Stimulated activated CD4-positive, alpha-beta T cell treated with anti-CD3 and anti-CD28 coated beads, Interleukin-4, amount 100 ng/mL, for 1 hour (primary cell): Measurements from ENCODE around the gene ZNF512B.
A peak's percentile ranks its signal among the peaks of the same experiment; 100 is the strongest.
"Not testable (repeated sequence)": the region's sequence is repeated elsewhere in the genome, so short reads cannot be mapped to it uniquely, and the experiment has no call there.

Experiments used
- DNase-seq: peaks from one replicate; pipeline ENCODE4 v3.0.0-alpha.2; 2020

ZNF512B gene, protein sequence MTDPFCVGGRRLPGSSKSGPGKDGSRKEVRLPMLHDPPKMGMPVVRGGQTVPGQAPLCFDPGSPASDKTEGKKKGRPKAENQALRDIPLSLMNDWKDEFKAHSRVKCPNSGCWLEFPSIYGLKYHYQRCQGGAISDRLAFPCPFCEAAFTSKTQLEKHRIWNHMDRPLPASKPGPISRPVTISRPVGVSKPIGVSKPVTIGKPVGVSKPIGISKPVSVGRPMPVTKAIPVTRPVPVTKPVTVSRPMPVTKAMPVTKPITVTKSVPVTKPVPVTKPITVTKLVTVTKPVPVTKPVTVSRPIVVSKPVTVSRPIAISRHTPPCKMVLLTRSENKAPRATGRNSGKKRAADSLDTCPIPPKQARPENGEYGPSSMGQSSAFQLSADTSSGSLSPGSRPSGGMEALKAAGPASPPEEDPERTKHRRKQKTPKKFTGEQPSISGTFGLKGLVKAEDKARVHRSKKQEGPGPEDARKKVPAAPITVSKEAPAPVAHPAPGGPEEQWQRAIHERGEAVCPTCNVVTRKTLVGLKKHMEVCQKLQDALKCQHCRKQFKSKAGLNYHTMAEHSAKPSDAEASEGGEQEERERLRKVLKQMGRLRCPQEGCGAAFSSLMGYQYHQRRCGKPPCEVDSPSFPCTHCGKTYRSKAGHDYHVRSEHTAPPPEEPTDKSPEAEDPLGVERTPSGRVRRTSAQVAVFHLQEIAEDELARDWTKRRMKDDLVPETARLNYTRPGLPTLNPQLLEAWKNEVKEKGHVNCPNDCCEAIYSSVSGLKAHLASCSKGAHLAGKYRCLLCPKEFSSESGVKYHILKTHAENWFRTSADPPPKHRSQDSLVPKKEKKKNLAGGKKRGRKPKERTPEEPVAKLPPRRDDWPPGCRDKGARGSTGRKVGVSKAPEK

GRCh38 chr20:63969838-63970713, at the start of gene ZNF512B:
TSS of gene ZNF512B (minus strand) at chr20:63969930. CDS start at chr20:63967950, 1,980 bp downstream.
- DNase-seq, result peak; percentile 67

GRCh38 chr20:64015635-64016034, 45.9 kb upstream of the ZNF512B start:
- DNase-seq, result no peak

DNA sequence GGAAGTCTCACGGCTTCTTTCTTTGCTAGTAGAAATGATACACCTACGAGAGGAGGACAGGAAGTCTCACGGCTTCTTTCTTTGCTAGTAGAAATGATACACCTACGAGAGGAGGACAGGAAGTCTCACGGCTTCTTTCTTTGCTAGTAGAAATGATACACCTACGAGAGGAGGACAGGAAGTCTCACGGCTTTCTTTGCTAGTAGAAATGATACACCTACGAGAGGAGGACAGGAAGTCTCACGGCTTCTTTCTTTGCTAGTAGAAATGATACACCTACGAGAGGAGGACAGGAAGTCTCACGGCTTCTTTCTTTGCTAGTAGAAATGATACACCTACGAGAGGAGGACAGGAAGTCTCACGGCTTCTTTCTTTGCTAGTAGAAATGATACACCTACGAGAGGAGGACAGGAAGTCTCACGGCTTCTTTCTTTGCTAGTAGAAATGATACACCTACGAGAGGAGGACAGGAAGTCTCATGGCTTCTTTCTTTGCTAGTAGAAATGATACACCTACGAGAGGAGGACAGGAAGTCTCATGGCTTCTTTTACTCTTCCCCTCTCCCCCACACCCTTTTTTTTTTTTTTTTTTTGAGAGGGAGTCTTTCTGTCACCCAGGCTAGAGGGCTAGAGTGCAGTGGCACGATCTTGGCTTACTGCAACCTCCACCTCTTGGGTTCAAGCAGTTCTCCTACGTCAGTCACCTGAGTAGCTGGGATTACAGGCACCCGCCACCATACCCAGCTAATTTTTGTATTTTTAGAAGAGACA, 42.8 kb upstream of the ZNF512B start:
- not testable (repeated sequence) for DNase-seq

DNA sequence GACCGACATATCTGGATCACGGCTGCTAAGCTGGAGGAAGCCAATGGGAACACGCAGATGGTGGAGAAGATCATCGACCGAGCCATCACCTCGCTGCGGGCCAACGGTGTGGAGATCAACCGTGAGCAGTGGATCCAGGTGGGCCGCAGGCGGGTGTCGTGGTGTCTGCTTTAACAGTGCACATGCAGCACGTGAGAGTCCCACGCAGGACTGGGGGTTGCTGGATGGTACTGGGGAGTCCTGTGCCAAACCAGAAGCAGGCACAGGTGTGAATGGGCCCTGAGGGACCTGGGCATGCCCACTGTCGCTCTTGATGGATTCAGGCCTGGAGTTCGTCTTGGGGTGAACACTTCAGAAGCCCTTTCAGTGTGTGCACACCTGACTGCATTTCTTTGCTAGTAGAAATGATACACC, 41.6 kb upstream of the ZNF512B start:
- DNase-seq, result no peak

GRCh38 chr20:64010711-64011237, 41.0 kb upstream of the ZNF512B start:
- no peak for DNase-seq

- DNase-seq, result no peak
Observed at GRCh38 chr20:64009811-64010387, 40.2 kb upstream of the ZNF512B start.

DNA sequence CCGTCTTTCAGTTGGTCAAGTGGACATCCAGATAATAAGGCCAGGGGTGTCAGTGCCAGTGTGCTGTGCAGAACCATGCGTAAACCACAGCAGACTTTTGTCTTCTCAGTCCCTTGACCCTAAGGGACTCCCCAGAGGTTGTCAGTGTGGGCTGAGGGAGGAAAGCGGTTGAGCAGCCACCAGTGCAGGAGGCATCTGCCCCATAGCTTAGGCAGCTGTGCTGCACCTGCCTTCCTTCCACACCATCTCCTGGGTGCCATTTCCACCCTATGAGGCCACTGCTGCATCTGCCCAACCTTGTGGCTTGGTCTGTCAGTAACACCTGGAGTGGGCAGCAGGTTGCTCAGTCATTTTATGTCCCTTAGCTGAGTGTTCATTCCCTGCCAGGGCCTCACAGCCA, 37.2 kb upstream of the ZNF512B start:
- DNase-seq, result no peak

- DNase-seq, result no peak
Observed at GRCh38 chr20:64006490-64006889, 36.8 kb upstream of the ZNF512B start.

- DNase-seq, result no peak
Observed at GRCh38 chr20:64005394-64005793, 35.7 kb upstream of the ZNF512B start.

DNA sequence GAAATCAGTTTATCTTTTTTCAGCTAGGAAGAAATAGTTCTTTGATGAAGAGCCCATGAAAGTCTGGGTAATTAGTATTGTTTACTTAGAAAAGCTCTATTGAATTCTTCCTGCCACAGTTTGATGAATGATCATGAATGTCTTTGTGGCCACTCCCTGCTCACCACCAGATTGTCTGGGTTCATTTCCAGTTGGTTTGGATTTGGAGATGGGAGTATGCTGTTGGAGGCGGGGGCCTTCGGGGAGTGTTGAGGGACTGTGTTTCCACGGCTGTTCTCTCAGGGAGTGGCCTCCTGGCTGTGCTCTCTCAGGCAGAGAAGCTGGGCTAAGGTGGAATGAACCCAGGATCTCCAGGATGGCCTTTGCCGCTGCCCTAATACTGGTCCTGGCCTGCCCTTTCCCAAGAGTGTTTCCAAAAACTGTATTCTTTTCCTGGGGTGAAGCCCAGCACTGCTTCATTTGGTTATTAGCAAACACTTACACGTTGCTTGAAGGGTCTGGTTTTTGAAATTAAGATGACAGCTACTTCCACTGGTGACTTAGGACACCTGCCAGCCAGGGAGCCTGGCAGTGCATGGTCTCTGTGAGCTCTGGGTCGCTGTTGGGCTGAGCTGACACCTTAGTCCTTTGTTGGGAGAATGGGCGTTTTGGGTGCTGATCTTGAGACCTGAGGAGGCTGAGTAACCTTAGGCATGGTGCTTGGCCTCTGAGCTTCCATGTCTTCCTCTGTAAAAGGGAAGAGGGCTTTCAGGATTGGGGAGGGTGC, 34.4 kb upstream of the ZNF512B start:
- DNase-seq, result no peak

DNA sequence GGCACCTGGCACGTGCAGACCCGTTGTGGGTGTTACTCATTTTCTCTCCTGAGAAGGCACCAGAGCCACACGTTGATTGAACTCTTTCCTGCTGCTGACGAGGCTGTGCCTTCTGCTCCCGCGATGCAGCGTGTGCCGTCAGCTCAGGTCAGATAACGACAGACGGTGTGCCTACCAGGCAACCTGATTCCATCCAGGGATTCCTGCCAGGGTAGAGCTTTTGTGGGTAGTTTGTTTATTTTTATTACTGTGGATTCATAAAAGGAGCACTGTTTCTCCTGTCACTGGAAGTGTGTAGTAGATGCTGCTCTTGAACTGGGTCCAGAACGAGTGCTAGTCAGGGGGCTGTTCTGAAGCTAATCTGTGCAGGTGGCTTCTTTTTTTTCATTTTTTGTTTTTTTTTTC, 31.9 kb upstream of the ZNF512B start:
- no peak for DNase-seq

DNA sequence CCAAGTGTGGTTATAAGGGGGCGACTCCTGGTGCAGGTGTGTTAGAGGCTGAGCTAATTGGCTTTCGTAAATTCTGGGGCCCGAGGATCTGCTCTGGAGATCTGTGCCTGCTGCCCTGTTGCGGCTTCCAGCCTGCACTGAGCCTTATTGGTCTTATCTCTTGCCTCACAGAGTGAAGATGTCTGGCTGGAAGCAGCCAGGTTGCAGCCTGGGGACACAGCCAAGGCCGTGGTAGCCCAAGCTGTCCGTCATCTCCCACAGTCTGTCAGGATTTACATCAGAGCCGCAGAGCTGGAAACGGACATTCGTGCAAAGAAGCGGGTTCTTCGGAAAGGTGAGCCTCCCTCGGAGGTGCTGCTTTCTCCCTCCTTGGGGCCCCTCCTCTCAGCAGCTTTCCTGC, 31.2 kb upstream of the ZNF512B start:
- DNase-seq, result no peak

- no peak for DNase-seq
Observed at GRCh38 chr20:63982937-63983336, 13.2 kb upstream of the ZNF512B start.

DNA sequence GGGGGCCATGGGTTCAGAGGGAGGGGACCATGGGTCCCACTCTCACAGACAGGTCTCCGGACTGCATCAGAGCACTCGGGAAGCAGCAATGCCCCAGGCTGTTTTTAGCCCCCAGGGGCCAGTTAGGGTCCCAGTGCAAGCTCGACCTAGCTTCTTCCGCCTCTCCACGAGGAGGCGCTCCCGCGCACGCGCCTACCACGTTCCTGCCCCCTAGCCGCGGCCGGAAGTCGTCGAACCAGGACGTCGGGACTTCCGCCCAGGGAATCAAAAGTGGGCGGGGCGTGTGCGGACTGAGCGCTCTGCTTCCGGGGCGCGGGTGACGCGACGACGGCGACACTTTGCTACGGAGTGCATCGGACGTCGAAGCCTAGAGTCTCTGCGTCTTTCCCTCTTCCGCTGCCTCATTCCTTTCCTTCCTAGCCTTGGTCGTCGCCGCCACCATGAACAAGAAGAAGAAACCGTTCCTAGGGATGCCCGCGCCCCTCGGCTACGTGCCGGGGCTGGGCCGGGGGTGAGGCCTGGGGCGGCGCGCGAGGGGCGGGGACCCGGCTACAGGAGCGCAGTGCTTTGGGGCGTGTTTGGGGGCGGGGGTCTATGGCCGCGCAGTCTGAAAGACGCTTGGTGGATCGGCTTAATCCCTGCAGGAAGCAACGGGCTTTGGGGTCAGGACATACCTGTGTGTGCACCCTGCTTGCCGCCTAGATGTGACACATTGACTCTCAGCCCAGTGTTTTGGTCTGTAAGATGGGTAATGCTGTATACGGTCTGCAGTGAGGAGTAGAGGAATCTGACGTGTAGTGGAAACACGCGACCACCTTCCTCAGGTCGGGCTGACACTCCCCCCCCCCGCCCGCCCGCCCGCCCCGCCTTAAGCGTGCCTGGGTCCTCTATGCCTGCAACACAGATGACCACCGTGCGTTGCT, 11.3 kb upstream of the ZNF512B start, which contains the start of gene PRPF6:
Gene PRPF6, plus strand, starts transcription at position 327 of the 923 bp plus-strand sequence. Its CDS starts 114 bp downstream, at position 441.
- peak; percentile 96 for DNase-seq

DNA sequence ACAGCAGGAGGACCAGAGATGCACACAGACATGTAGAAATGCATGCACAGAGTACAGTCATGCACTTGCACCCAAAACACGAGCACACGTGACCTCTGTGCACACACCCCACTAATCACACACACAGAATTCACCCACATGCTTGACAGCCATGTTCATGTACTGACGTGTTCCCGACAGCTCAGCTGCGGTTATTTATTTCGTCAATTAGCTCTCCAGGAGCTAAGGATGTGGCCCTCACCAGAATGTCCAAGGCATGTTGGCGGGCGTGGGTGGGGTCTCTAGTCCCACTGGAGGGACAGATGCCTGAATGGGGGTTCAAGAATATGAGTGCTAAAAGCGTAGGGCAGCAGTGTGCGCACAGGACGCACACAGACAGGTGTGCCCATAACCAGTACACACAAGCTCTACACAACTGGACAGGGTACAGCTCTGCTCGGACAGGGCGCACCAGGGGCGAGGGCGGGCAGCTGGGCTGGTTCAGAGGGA, 10.6 kb upstream of the ZNF512B start:
- DNase-seq, result no peak

DNA sequence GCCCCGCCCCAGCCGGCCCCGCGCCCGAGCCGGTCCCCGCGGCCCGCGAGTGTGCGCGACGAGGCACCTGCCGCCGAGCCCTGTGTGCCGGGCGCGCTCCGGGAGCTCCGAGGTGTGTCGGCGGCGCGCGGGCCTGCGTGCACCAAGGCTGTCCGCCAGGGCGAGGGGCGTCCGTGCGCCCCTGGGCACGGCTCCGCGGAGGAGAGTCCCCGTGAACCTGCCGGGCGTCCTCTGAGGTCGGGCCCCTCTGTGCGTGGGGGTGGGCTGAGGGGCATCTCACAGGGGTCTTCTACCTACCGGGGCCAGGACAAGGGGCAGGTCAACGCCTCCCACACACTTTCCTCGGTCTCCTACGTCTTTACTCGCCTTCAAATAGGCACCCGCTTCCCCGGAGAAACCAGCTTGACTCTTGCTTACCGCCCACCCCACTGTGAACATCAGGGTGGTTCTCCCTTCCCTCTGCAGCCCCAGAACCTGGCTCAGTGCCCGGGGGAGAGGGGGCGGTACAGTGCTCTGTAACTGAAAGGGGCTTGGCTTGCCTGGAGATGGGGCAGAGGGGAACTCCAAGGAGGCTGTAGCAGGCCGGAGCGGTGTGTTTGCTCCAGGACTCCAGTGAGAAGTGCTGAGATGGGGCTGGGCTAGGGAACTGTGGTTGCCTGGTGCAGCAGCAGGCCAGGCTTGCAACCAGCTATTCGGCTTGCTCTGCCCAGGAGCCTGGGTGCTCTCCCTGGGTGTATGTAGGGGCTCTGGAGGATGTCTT, 10.0 kb upstream of the ZNF512B start, which contains the start of gene SAMD10:
Gene SAMD10, minus strand, starts transcription at position 86 of the 760 bp plus-strand sequence. CDS start 175 bp downstream, outside the sequence.
- DNase-seq, result peak; percentile 90

GRCh38 chr20:63979229-63979556, 9.5 kb upstream of the ZNF512B start:
- DNase-seq, result no peak
